Rectal smooth muscle tissue (tissue), 1 donor: ENCODE measurements around the gene DCTN5.
"Not testable (repeated sequence)": the region's sequence is repeated elsewhere in the genome, so short reads cannot be mapped to it uniquely, and the experiment has no call there.

Source experiments
- H3K27ac ChIP-seq: one replicate; pipeline ENCODE4 v1.7.0; 2013; ENCODE audit warnings: low read depth, low read length, inconsistent platforms
- H3K27me3 ChIP-seq: one replicate; pipeline ENCODE4 v1.7.0; 2013; ENCODE audit warnings: low read length; ENCODE audit not compliant: control insufficient read depth, insufficient read depth
- H3K36me3 ChIP-seq: one replicate; pipeline ENCODE4 v1.7.0; 2013; ENCODE audit warnings: low read length; ENCODE audit not compliant: control insufficient read depth, insufficient read depth
- H3K4me1 ChIP-seq: one replicate; pipeline ENCODE4 v1.7.0; 2013; ENCODE audit warnings: low read length; ENCODE audit not compliant: control insufficient read depth, insufficient read depth
- H3K4me3 ChIP-seq: one replicate; pipeline ENCODE4 v1.7.0; 2013; ENCODE audit warnings: low read length
- H3K9ac ChIP-seq: one replicate; pipeline ENCODE4 v1.7.0; 2013; ENCODE audit warnings: low read length

The DCTN5 gene

DNA sequence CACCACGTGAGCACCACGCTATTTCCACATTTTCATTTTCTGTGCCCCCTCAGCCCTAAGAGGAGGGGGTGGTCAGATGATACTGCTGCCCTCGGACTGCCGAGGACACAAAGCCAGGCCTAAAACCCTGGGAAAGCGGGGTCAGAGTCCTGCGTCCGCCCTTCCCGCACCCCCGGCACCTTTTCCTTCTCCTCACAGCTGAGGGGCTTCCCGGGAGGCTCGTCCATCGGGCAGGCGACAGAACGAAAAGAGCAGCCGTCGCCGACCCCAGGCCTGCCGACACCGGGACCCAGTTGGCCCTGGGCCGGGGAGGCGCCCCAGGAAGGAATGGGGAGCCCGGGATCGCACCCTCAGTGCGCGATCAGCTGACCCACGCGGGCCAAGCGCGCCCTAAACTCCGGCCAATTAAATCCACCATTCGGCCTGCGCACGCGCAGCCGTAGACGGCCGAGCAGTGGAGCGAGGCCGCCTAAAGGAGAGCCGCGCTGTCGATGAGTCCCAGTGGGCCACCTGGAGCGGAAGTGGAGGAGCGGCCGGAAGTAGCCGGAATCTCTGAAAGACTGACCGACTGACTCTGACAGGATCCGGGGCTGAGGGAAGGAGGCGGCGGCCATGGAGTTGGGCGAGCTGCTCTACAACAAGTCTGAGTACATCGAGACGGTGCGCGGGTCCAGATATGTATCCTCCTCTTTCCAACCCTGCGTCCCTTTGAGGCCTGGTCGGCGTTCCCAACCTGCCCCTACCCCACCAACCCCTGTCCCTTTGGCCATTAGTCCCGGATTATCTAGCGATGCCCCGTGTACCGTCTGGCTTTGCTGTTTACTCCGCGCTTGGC is at the start of gene DCTN5, which contains the start of gene PALB2:
DCTN5 (plus strand) TSS at position 536 of the 835 bp plus-strand sequence; CDS start at position 613, 77 bp downstream.
PALB2 (minus strand) TSS at position 380 of the 835 bp plus-strand sequence; CDS start at position 227, 153 bp downstream.
- Histone ChIP-seq H3K9ac (peak within 1 kb of the TSS; percentile 76), H3K27ac (peak within 1 kb of the TSS; percentile 91), H3K36me3 (peaks cover 2% of the 10 kb centered on the region), H3K4me3 (peak within 1 kb of the TSS; percentile 98), H3K4me1 (peaks cover 3% of the 10 kb centered on the region), H3K27me3 (no peaks in the 10 kb centered on the region)

DNA sequence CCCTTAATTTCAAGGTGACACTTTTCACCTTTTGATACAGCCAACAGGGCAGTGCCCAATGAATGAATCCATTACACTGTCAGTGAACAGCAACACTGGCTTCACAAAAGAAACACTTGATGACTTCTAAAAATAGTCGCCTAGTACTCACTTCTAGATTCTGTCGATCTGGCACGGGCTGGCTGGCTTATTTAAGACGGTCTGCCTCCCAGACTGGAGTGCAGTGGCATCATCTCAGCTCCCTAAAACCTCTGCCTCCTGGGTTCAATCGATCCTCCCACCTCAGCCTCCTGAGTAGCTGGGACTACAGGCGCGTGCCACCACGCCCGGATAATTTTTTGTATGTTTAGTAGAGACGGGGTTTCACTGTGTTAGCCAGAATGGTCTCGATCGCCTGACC is 47.1 kb upstream of the DCTN5 start:
- no peak overlapping the region for H3K4me3 ChIP-seq
- no peaks in the 10 kb centered on the region for H3K27me3 ChIP-seq
- peaks cover 3% of the 10 kb centered on the region for H3K4me1 ChIP-seq
- H3K9ac ChIP-seq: no peak overlapping the region
- H3K27ac ChIP-seq: no peak overlapping the region
- peaks cover 17% of the 10 kb centered on the region for H3K36me3 ChIP-seq

DNA sequence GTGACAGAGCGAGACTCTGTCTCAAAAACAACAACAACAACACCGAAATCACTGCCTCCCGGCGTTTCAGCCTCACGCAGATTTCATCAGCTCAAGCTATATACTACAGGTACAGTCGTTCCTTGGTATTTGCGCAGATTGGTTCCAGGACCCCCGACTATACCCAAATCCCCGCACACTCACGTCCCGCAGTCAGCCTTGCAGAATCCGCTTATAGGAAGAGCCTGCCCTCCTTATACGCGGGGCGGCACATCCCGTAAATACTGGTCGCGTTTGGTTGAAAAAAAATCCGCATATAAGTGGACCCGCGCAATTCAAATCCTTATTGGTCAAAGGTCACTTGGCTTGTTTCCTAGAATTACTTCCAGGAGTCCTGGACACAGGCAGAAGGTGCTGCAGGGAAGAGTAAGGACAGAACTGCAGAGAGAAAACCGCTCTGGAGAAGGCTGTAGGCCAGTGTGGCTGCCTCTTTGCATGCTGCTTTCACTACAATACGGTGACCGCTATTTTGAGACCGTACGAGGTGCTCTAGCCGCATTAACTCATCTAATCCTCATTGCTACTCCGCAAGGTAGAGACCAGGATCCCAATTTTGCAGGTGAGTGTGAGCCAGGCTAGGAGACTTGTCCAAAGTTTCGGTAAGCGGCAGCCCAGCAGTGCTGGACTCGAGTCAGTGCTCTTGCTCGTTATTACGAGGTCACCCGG is 45.9 kb upstream of the DCTN5 start:
- Histone ChIP-seq H3K4me3 (peak overlapping the region; percentile 76), H3K27ac (peak overlapping the region; percentile 72), H3K9ac (peak overlapping the region; percentile 46), H3K4me1 (peaks cover 3% of the 10 kb centered on the region), H3K36me3 (peaks cover 13% of the 10 kb centered on the region), H3K27me3 (no peaks in the 10 kb centered on the region)

DNA sequence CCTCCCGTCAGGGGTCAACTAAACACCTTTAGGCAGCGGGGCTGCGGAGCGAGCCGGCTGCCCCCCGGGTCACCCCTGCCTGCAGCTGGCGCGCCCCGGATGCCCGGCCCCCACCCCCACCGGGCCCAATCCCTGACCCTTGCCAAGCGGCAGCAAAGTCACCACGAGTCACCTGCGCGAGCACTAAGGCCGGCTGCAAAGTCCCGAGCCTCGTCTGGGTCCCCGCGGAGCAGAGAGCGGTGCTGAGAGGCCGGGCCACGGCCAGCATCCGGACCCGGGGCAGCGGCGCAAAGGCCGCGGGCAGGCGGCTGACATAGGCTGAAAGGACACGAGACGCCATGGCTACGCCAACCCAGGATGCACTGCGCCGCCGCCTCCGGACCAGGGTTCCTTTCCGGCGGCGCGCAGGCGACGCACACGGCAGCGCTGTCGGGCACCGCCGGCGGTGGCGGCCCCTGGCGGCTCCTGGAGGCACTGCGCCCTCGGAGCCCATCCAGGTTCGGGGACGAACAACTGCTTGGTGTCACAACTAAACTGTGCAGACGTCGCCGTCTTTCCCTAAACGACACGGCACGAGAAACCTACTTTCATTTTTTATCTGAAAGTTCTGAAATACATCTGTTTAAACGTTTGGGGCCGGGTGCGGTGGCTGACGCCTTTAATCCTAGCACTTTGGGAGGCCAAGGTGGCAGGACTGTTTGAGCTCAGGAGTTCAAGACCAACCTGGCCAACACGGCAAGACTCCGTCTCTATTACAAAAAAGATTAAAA is 45.1 kb upstream of the DCTN5 start, which contains the start of gene NDUFAB1:
NDUFAB1 (minus strand) TSS at position 366 of the 770 bp plus-strand sequence; CDS start at position 340, 26 bp downstream.
- peak within 1 kb of the TSS; percentile 76 for H3K4me3 ChIP-seq
- peak within 1 kb of the TSS; percentile 72 for H3K27ac ChIP-seq
- H3K4me1 ChIP-seq: peaks cover 3% of the 10 kb centered on the region

DNA sequence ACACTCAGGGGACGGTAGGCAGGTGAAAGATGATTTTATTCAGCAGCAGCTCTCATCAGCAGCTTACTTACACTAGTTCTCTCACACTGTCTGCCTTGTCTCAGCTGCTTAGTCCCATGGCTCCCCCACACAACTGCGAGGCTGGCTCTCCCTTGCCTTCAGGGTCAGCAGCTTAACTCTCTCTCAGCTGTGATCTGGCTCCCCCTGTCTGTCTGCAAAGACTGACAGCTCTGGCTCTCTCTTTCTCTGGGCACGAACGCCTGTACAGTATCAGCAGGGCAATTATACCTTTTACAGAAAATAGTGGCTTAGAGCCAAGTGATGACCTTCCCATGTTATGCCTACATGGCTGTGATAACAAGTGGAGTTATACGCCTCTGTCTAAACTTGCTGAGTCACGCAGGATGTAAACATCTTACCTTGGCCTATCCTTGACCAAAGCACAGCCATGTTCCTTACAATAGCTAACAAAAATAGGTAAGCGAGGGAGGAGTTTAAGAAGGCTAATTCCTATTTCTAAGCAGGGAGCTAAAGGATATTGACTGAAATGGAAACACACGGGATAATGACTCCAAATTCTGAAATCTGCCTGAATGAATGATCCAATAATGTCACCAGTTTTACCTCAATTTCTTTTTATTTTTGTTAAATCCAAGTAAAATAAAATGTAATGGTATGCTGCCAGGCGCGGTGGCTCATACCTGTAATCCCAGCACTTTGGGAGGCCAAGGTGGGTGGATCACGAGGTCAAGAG is 44.1 kb upstream of the DCTN5 start:
- Histone ChIP-seq H3K9ac (no peak overlapping the region), H3K27ac (no peak overlapping the region), H3K36me3 (peaks cover 2% of the 10 kb centered on the region), H3K4me1 (peaks cover 3% of the 10 kb centered on the region), H3K4me3 (no peak overlapping the region), H3K27me3 (no peaks in the 10 kb centered on the region)

More for the DNA sequence above, 45.1 kb upstream of the DCTN5 start, which contains the start of gene NDUFAB1:
- Histone ChIP-seq H3K9ac (peak within 1 kb of the TSS; percentile 46), H3K36me3 (peaks cover 7% of the 10 kb centered on the region), H3K27me3 (no peaks in the 10 kb centered on the region)

DNA sequence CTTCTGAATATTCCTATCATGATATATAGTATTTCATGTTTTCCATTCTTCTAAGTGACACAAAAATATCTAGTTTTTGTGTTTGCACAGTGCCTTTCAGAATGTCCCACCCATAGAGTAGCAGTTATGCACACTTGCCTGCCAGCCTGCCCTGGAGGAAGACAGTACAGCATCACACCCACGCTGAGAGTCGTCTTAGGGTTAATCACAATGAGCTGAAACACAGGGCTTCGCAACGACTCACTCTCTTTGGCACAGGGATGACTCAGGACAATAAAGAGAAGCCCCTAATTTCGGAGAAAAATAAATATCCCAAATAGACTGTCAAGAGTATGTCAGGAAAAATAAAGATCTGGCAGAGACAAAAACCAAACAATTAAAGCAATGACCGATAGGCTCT is 33.5 kb upstream of the DCTN5 start:
- no peak overlapping the region for H3K27ac ChIP-seq
- H3K27me3 ChIP-seq: no peaks in the 10 kb centered on the region
- no peak overlapping the region for H3K9ac ChIP-seq
- no peak overlapping the region for H3K4me3 ChIP-seq
- H3K36me3 ChIP-seq: peaks cover 3% of the 10 kb centered on the region
- H3K4me1 ChIP-seq: no peaks in the 10 kb centered on the region

DNA sequence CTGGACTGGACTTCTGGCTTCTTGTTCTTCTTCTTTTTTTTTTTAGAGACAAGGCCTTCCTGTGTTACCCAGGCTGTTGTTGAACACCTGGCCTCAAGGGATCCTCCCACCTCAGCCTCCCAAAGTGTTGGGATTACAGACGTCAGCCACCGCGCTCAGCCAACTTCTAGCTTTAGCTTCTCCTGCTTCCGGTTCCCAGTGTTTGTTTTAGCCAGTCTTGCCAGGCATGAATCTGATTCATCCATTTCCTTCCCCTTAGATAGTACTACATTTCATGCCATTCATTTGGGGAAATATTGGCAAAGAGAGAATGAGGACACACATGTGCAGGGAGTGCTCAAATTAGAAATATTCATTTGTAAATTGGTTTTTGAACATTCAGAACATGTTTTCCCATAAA is 33.1 kb upstream of the DCTN5 start:
- no peak overlapping the region for H3K27ac ChIP-seq
- H3K4me1 ChIP-seq: no peaks in the 10 kb centered on the region
- H3K4me3 ChIP-seq: no peak overlapping the region
- H3K36me3 ChIP-seq: peaks cover 3% of the 10 kb centered on the region
- no peak overlapping the region for H3K9ac ChIP-seq
- H3K27me3 ChIP-seq: no peaks in the 10 kb centered on the region

DNA sequence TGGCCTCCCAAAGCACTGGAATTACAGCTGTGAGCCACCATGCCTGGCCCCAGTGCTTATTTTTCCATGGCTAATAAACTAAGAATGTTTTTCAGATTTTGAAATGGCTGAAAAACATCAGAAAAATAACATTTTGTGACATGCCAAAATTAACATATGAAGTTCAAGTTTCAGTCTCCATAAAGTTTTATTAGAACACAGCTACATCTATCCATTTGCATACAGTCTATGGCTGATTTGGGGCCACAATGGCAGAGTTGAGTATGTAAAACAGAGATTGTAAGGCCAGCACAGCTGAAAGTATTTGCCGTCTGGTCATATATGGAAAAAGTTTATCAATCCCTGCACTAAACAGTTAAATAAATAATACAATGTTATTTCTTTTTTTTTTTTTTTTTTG is 31.3 kb upstream of the DCTN5 start:
- Histone ChIP-seq H3K27ac (no peak overlapping the region), H3K4me1 (no peaks in the 10 kb centered on the region), H3K4me3 (no peak overlapping the region), H3K9ac (no peak overlapping the region), H3K36me3 (no peaks in the 10 kb centered on the region), H3K27me3 (no peaks in the 10 kb centered on the region)

DNA sequence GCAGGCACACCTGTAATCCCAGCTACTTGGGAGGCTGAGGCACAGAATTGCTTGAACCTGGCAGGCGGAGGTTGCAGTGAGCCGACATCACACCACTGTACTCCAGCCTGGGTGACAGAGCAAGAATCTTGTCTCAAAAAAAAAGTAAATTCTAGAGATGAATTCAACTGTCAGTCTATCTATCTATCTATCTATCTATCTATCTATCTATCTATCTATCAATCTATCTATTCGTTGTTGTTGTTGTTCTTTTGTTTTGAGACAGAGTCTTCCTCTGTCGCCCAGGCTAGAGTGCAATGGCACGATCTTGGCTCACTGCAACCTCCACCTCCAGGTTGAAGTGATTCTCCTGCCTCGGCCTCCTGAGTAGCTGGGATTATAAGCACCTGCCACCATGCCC is 30.4 kb upstream of the DCTN5 start:
- not testable (repeated sequence) for H3K9ac ChIP-seq, H3K27me3 ChIP-seq, H3K36me3 ChIP-seq, H3K27ac ChIP-seq, H3K4me1 ChIP-seq, H3K4me3 ChIP-seq

DNA sequence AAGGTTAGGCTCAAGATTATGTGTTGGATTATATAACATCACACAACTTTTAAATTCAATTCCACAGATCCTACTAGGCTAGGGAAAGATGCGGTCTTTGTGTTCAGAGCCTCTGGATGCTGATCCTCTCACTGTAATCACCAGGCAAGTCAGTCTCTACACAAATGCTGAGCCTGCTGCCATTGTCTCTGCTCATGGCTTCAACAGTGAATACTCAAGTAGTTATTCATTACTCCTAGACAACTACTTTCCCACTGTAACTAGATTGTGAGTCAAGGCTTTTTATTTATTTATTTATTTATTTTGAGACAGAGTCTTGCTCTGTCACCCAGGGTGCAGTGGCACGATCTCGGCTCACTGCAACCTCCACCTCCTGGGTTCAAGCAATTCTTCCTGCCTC is 29.3 kb upstream of the DCTN5 start:
- Histone ChIP-seq H3K4me1 (no peaks in the 10 kb centered on the region), H3K36me3 (peaks cover 4% of the 10 kb centered on the region), H3K9ac (no peak overlapping the region), H3K27ac (no peak overlapping the region), H3K27me3 (no peaks in the 10 kb centered on the region), H3K4me3 (no peak overlapping the region)

DNA sequence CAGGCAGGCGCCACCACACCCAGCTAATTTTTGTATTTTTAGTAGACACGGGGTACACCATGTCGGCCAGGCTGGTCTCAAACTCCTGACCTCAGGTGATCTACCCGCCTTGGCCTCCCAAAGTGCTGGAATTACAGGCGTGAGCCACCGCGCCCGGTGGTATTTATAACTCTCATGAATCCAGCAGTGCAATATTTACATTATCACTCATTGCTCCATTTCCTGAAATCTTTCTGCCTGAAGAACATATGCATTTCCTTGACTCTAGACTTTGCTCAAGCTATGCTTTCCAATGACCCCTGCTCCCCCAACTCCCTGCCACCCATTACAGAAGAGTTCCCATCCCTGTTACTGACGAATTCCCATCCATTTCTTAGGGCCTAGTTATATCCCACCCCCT is 25.5 kb upstream of the DCTN5 start:
- H3K36me3 ChIP-seq: peaks cover 4% of the 10 kb centered on the region
- H3K4me3 ChIP-seq: no peak overlapping the region
- no peaks in the 10 kb centered on the region for H3K4me1 ChIP-seq
- H3K9ac ChIP-seq: no peak overlapping the region
- H3K27me3 ChIP-seq: no peaks in the 10 kb centered on the region
- no peak overlapping the region for H3K27ac ChIP-seq
